ENCODE measurements around the gene CCN5. TPM values are rescaled to one million over a fixed set of nuclear protein-coding genes. Genes with fewer than 3 reads are reported as not detected.

Gene CCN5
- total and polyA plus RNA-seq, 9 donors = 0.07 to 0.32 (median 0.14) TPM; not detected in 1

GRCh38 chr20:44745598-44746366, 30.6 kb downstream of the CCN5 start, which contains the start of gene KCNK15:
Gene KCNK15, plus strand, starts transcription at chr20:44745865. Its CDS starts 46 bp downstream, at chr20:44745911.
- Histone ChIP-seq H3K4me1 (ENCODE audit: control insufficient read depth, insufficient read depth, low read length) (peaks cover 12% of the 10 kb centered on the region), H3K27ac (ENCODE audit: low read length) (no peak within 1 kb of the TSS)

GRCh38 chr20:44746367-44747165, 31.4 kb downstream of the CCN5 start:
- Histone ChIP-seq H3K27ac (ENCODE audit: low read length) (no peak overlapping the region), H3K4me3 (ENCODE audit: low read length) (peak overlapping the region; percentile 40), H3K4me1 (ENCODE audit: control insufficient read depth, insufficient read depth, low read length) (peaks cover 12% of the 10 kb centered on the region), H3K27me3 (ENCODE audit: control insufficient read depth, insufficient read depth, low read length) (peaks cover 35% of the 10 kb centered on the region), H3K36me3 (ENCODE audit: control insufficient read depth, insufficient read depth, low read length) (no peaks in the 10 kb centered on the region), H3K9me3 (replicated peaks; ENCODE audit: control insufficient read depth, low read depth, low read length) (no peaks in the 10 kb centered on the region)
- WGBS (ENCODE audit: insufficient coverage) = 25% methylated on average over 5 of the region's 12 CpGs
- no peak for DNase-seq

More at GRCh38 chr20:44745598-44746366, 30.6 kb downstream of the CCN5 start, which contains the start of gene KCNK15:
- no peaks in the 10 kb centered on the region for H3K36me3 ChIP-seq (ENCODE audit: control insufficient read depth, insufficient read depth, low read length)
- no peaks in the 10 kb centered on the region for H3K9me3 ChIP-seq (replicated peaks; ENCODE audit: control insufficient read depth, low read depth, low read length)
- peak within 1 kb of the TSS; percentile 40 for H3K4me3 ChIP-seq (ENCODE audit: low read length)
- peaks cover 35% of the 10 kb centered on the region for H3K27me3 ChIP-seq (ENCODE audit: control insufficient read depth, insufficient read depth, low read length)
- under 1% methylated on average over 72 of the region's 81 CpGs for WGBS (ENCODE audit: insufficient coverage)
- DNase-seq = peak; percentile 50

- Histone ChIP-seq H3K27me3 (ENCODE audit: control insufficient read depth, insufficient read depth, low read length) (peaks cover 40% of the 10 kb centered on the region), H3K36me3 (ENCODE audit: control insufficient read depth, insufficient read depth, low read length) (no peaks in the 10 kb centered on the region), H3K4me3 (ENCODE audit: low read length) (no peak overlapping the region), H3K27ac (ENCODE audit: low read length) (no peak overlapping the region), H3K4me1 (ENCODE audit: control insufficient read depth, insufficient read depth, low read length) (peaks cover 12% of the 10 kb centered on the region), H3K9me3 (replicated peaks; ENCODE audit: control insufficient read depth, low read depth, low read length) (no peaks in the 10 kb centered on the region)
- peak; percentile 75 for DNase-seq
- 23% methylated on average over 3 of the region's 5 CpGs for WGBS (ENCODE audit: insufficient coverage)
These were observed 32.2 kb downstream of the CCN5 start for GRCh38 chr20:44747166-44748004.

GRCh38 chr20:44748005-44748370, 32.8 kb downstream of the CCN5 start:
- WGBS (ENCODE audit: insufficient coverage) = no CpG with 5 or more reads among the region's 3 CpGs
- no peak overlapping the region for H3K4me3 ChIP-seq (ENCODE audit: low read length)
- no peaks in the 10 kb centered on the region for H3K9me3 ChIP-seq (replicated peaks; ENCODE audit: control insufficient read depth, low read depth, low read length)
- peak; percentile 75 for DNase-seq
- no peak overlapping the region for H3K27ac ChIP-seq (ENCODE audit: low read length)
- H3K27me3 ChIP-seq (ENCODE audit: control insufficient read depth, insufficient read depth, low read length) = peaks cover 40% of the 10 kb centered on the region
- H3K4me1 ChIP-seq (ENCODE audit: control insufficient read depth, insufficient read depth, low read length) = peaks cover 12% of the 10 kb centered on the region
- no peaks in the 10 kb centered on the region for H3K36me3 ChIP-seq (ENCODE audit: control insufficient read depth, insufficient read depth, low read length)

GRCh38 chr20:44750081-44750805, 35.1 kb downstream of the CCN5 start:
- H3K27me3 ChIP-seq (ENCODE audit: control insufficient read depth, insufficient read depth, low read length) = peaks cover 32% of the 10 kb centered on the region
- no peak overlapping the region for H3K27ac ChIP-seq (ENCODE audit: low read length)
- 58% methylated on average over 67 of the region's 73 CpGs for WGBS (ENCODE audit: insufficient coverage)
- H3K4me3 ChIP-seq (ENCODE audit: low read length) = no peak overlapping the region
- no peak for DNase-seq
- no peaks in the 10 kb centered on the region for H3K9me3 ChIP-seq (replicated peaks; ENCODE audit: control insufficient read depth, low read depth, low read length)
- peaks cover 12% of the 10 kb centered on the region for H3K4me1 ChIP-seq (ENCODE audit: control insufficient read depth, insufficient read depth, low read length)
- H3K36me3 ChIP-seq (ENCODE audit: control insufficient read depth, insufficient read depth, low read length) = no peaks in the 10 kb centered on the region

GRCh38 chr20:44752099-44752931, 37.1 kb downstream of the CCN5 start:
- WGBS (ENCODE audit: insufficient coverage) = 64% methylated on average over 11 of the region's 17 CpGs
- no peaks in the 10 kb centered on the region for H3K9me3 ChIP-seq (replicated peaks; ENCODE audit: control insufficient read depth, low read depth, low read length)

GRCh38 chr20:44754554-44754953, 39.4 kb downstream of the CCN5 start:
- no peak overlapping the region for H3K27ac ChIP-seq (ENCODE audit: low read length)
- DNase-seq = no peak
- H3K9me3 ChIP-seq (replicated peaks; ENCODE audit: control insufficient read depth, low read depth, low read length) = no peaks in the 10 kb centered on the region
- peaks cover 14% of the 10 kb centered on the region for H3K27me3 ChIP-seq (ENCODE audit: control insufficient read depth, insufficient read depth, low read length)
- no peak overlapping the region for H3K4me3 ChIP-seq (ENCODE audit: low read length)
- H3K4me1 ChIP-seq (ENCODE audit: control insufficient read depth, insufficient read depth, low read length) = peaks cover 2% of the 10 kb centered on the region
- 50% methylated on average over 3 of the region's 7 CpGs for whole genome bisulfite sequencing (ENCODE audit: insufficient coverage)
- H3K36me3 ChIP-seq (ENCODE audit: control insufficient read depth, insufficient read depth, low read length) = no peaks in the 10 kb centered on the region

More at GRCh38 chr20:44752099-44752931, 37.1 kb downstream of the CCN5 start:
- H3K4me1 ChIP-seq (ENCODE audit: control insufficient read depth, insufficient read depth, low read length) = peaks cover 2% of the 10 kb centered on the region
- H3K27me3 ChIP-seq (ENCODE audit: control insufficient read depth, insufficient read depth, low read length) = peaks cover 18% of the 10 kb centered on the region
- H3K27ac ChIP-seq (ENCODE audit: low read length) = no peak overlapping the region
- DNase-seq = no peak
- no peak overlapping the region for H3K4me3 ChIP-seq (ENCODE audit: low read length)
- no peaks in the 10 kb centered on the region for H3K36me3 ChIP-seq (ENCODE audit: control insufficient read depth, insufficient read depth, low read length)

GRCh38 chr20:44756011-44756688, 41.0 kb downstream of the CCN5 start:
- H3K27me3 ChIP-seq (ENCODE audit: control insufficient read depth, insufficient read depth, low read length) = peaks cover 8% of the 10 kb centered on the region
- WGBS (ENCODE audit: insufficient coverage) = 83% methylated on average over 11 of the region's 18 CpGs
- DNase-seq = no peak
- H3K4me1 ChIP-seq (ENCODE audit: control insufficient read depth, insufficient read depth, low read length) = no peaks in the 10 kb centered on the region
- H3K36me3 ChIP-seq (ENCODE audit: control insufficient read depth, insufficient read depth, low read length) = no peaks in the 10 kb centered on the region
- no peak overlapping the region for H3K4me3 ChIP-seq (ENCODE audit: low read length)
- H3K9me3 ChIP-seq (replicated peaks; ENCODE audit: control insufficient read depth, low read depth, low read length) = no peaks in the 10 kb centered on the region
- H3K27ac ChIP-seq (ENCODE audit: low read length) = no peak overlapping the region
